Activated CD4-positive, alpha-beta T cell treated with anti-CD3 and anti-CD28 coated beads for 36 hours (primary cell): ENCODE measurements around the gene MED16. TPM values are rescaled to one million over a fixed set of nuclear protein-coding genes. Genes with fewer than 3 reads are reported as not detected.
"Not testable (repeated sequence)": the region's sequence is repeated elsewhere in the genome, so short reads cannot be mapped to it uniquely, and the experiment has no call there.

ENCODE experiments used
- ATAC-seq: fragments of 200-7000 bp; cut with Tn5 transposase; one replicate; pipeline ENCODE4 v1.10.0; 2021; ENCODE audit warnings: mild to moderate bottlenecking, moderate library complexity
- CTCF ChIA-PET: fragments of 350-600 bp; sonication (Branson Sonifier 250); formaldehyde crosslinking; loops from one replicate; lab custom pipeline; 2021; ENCODE audit warnings: antibody characterized with exemption; lab: Charles Lee
- POLR2A ChIA-PET: fragments of 350-600 bp; sonication (Branson Sonifier 250); formaldehyde crosslinking; loops from one replicate; lab custom pipeline; 2021; ENCODE audit warnings: antibody characterized with exemption, inconsistent platforms; lab: Charles Lee
- DNase-seq: peaks from one replicate; pipeline ENCODE4 v3.0.0-alpha.2; 2020
- H3K27ac Mint-ChIP-seq: one replicate; pipeline ENCODE4 v1.8.0; 2021; ENCODE audit warnings: mixed read lengths
- H3K27me3 Mint-ChIP-seq: one replicate; pipeline ENCODE4 v1.8.0; 2021; ENCODE audit warnings: mixed read lengths
- H3K36me3 Mint-ChIP-seq: one replicate; pipeline ENCODE4 v1.8.0; 2021; ENCODE audit warnings: low read depth, mixed read lengths
- H3K4me1 Mint-ChIP-seq: one replicate; pipeline ENCODE4 v1.8.0; 2021; ENCODE audit warnings: mixed read lengths
- H3K4me3 Mint-ChIP-seq: one replicate; pipeline ENCODE4 v1.8.0; 2021; ENCODE audit warnings: mild to moderate bottlenecking, moderate library complexity, mixed read lengths
- H3K9me3 Mint-ChIP-seq: one replicate; pipeline ENCODE4 v1.8.0; 2021; ENCODE audit warnings: low read depth, mixed read lengths
- intact Hi-C, 2 experiments: fragments of 100-400 bp; cut with DNase I in 1 of 2; cut with micrococcal nuclease in 1 of 2; formaldehyde crosslinking; loops; one replicate each; pipeline versions ENCODE4 v1.14.2 to v1.15.1; 2022 to 2024; cut with DNase I, micrococcal nuclease
- total RNA-seq, 2 experiments: library from RNA; stranded (reverse); gene quantifications; one replicate each; pipeline ENCODE4 v1.2.3, GENCODE V29; 2021

Gene MED16
- total RNA-seq, 2 experiments from 2014 or later, result 52.6 to 70.3 TPM

- ATAC-seq (no peak), DNase-seq (no peak)
- CTCF ChIA-PET, result no interaction called here
- no peak overlapping the region for H3K27ac Mint-ChIP-seq
- no peak overlapping the region for H3K4me3 Mint-ChIP-seq
- H3K27me3 Mint-ChIP-seq, result peaks cover 29% of the 10 kb centered on the region
- no peaks in the 10 kb centered on the region for H3K36me3 Mint-ChIP-seq
- H3K4me1 Mint-ChIP-seq, result peaks cover 3% of the 10 kb centered on the region
- no peaks in the 10 kb centered on the region for H3K9me3 Mint-ChIP-seq
- POLR2A ChIA-PET, result no interaction called here
- intact Hi-C loops, result loop anchor here in 1 of 2 experiments (5.0 kb wide), 1 partner anchor 72 kb away; no protein-coding TSS in a partner anchor
These were observed 49.0 kb downstream of the MED16 start for GRCh38 chr19:843836-844545.

DNA sequence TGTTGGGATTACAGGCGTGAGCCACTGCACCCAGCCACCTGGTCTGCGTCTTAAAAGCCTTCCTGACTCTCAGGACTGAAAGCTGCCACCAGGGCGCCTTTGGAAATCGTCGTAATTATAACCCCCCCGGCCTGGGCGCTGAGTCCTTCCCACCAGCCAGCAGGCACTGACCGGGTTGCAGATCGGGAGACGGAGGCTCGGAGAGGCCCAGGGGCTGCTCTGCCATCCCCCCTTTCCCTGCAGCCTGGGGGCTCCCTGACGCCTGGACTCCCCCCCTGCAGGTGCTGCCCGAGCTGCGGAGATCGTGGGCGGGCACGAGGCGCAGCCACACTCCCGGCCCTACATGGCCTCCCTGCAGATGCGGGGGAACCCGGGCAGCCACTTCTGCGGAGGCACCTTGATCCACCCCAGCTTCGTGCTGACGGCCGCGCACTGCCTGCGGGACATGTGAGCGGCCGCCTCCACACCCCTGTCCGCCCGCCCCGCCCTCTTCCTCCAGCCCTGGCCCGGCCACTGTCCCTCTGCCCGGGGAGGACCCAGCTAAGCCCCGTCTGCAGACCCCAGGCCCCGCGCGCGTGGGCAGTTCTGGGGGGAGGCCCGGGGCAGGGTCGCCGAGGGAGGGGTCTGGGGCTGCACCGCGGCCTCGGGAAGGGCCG is 49.7 kb downstream of the MED16 start:
- H3K27ac Mint-ChIP-seq, result no peak overlapping the region
- ChIA-PET CTCF (no interaction called here), POLR2A (no interaction called here)
- H3K9me3 Mint-ChIP-seq, result no peaks in the 10 kb centered on the region
- no peak overlapping the region for H3K4me3 Mint-ChIP-seq
- peaks cover 25% of the 10 kb centered on the region for H3K27me3 Mint-ChIP-seq
- H3K4me1 Mint-ChIP-seq, result peaks cover 3% of the 10 kb centered on the region
- no peaks in the 10 kb centered on the region for H3K36me3 Mint-ChIP-seq
- ATAC-seq (no peak), DNase-seq (no peak)
- intact Hi-C loops, result loop anchor here in 1 of 2 experiments (5.0 kb wide), 1 partner anchor 71 kb away; no protein-coding TSS in a partner anchor

DNA sequence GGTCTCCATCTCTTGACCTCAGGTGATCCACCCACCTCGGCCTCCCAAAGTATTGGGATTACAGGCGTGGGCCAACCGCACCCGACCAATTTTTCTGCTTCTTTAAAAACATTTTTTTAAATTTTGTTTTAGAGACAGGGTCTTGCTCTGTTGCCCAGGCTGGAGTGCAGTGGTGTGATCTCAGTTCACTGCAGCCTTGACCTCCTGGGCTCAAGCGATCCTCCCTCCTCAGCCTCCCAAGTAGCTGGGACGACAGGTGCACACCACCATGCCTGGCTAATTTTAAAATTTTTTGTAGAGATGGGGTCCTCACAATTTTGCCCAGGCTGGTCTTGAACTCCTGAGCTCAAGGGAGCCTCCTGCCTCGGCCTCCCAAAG is 50.2 kb downstream of the MED16 start:
- H3K36me3 Mint-ChIP-seq, ATAC-seq, H3K27ac Mint-ChIP-seq, DNase-seq, CTCF ChIA-PET, H3K9me3 Mint-ChIP-seq, H3K4me3 Mint-ChIP-seq, POLR2A ChIA-PET, H3K4me1 Mint-ChIP-seq: not testable (repeated sequence)
- H3K27me3 Mint-ChIP-seq, result peaks cover 22% of the 10 kb centered on the region
- intact Hi-C loops, result loop anchor here in 1 of 2 experiments (5.0 kb wide), 1 partner anchor 70 kb away; no protein-coding TSS in a partner anchor

DNA sequence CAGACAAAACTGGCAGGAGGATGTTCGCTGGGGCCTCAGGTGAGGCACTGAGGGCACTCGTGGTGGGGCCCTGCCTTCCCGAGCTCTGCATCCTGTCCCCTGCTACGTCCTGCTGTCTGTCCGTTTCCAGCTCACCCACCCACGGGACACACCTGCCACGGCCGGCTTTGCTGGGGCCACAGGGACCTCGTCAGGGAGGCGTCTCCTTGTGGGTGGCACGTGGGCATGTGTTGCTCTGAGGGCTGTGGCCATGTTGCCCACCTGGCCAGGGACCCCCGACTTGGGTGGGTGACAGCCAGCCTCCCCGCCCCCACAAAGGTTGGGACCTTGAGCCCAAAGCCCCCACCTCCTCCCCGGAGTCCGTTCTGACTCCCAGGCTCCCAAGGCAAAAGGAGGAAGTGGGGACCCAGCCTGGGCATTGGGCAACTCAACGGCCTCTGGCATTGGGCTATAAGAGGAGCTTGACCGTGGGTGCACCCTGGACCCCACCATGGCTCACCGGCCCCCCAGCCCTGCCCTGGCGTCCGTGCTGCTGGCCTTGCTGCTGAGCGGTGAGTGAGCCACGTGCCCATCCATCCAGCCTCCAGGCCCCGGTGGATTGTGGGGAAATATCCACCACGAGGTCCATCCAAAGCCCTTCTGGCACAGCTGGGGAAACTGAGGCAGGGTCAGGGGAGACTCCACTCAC is 52.3 kb downstream of the MED16 start, which contains the start of gene PRTN3:
Gene PRTN3 (plus strand): TSS at position 481 of the 688 bp plus-strand sequence. CDS start 10 bp downstream, at position 491.
- ChIA-PET CTCF (no interaction called here), POLR2A (interaction anchor here (0.6 kb wide), 1 partner anchor 58 kb away, joined by 5 read pairs; no protein-coding TSS in a partner anchor)
- no peak within 1 kb of the TSS for H3K4me3 Mint-ChIP-seq
- H3K36me3 Mint-ChIP-seq, result no peaks in the 10 kb centered on the region
- no peak for ATAC-seq
- H3K4me1 Mint-ChIP-seq, result peaks cover 3% of the 10 kb centered on the region
- intact Hi-C loops, result loop anchor here in 1 of 2 experiments (5.0 kb wide), 1 partner anchor 68 kb away; no protein-coding TSS in a partner anchor
- DNase-seq, result no peak
- no peak within 1 kb of the TSS for H3K27ac Mint-ChIP-seq
- H3K27me3 Mint-ChIP-seq, result peaks cover 22% of the 10 kb centered on the region
- H3K9me3 Mint-ChIP-seq, result no peaks in the 10 kb centered on the region

GRCh38 chr19:835210-835810 is 57.7 kb downstream of the MED16 start:
- POLR2A ChIA-PET, result no interaction called here
- H3K4me3 Mint-ChIP-seq, result no peak overlapping the region
- H3K9me3 Mint-ChIP-seq, result no peaks in the 10 kb centered on the region
- CTCF ChIA-PET, result no interaction called here
- intact Hi-C loops, result no loop called here
- H3K27me3 Mint-ChIP-seq, result peaks cover 9% of the 10 kb centered on the region
- DNase-seq (no peak), ATAC-seq (no peak)
- H3K4me1 Mint-ChIP-seq, result no peaks in the 10 kb centered on the region
- H3K27ac Mint-ChIP-seq, result no peak overlapping the region
- no peaks in the 10 kb centered on the region for H3K36me3 Mint-ChIP-seq

GRCh38 chr19:834216-834615 is 58.8 kb downstream of the MED16 start:
- no peak for DNase-seq
- H3K36me3 Mint-ChIP-seq, result no peaks in the 10 kb centered on the region

DNA sequence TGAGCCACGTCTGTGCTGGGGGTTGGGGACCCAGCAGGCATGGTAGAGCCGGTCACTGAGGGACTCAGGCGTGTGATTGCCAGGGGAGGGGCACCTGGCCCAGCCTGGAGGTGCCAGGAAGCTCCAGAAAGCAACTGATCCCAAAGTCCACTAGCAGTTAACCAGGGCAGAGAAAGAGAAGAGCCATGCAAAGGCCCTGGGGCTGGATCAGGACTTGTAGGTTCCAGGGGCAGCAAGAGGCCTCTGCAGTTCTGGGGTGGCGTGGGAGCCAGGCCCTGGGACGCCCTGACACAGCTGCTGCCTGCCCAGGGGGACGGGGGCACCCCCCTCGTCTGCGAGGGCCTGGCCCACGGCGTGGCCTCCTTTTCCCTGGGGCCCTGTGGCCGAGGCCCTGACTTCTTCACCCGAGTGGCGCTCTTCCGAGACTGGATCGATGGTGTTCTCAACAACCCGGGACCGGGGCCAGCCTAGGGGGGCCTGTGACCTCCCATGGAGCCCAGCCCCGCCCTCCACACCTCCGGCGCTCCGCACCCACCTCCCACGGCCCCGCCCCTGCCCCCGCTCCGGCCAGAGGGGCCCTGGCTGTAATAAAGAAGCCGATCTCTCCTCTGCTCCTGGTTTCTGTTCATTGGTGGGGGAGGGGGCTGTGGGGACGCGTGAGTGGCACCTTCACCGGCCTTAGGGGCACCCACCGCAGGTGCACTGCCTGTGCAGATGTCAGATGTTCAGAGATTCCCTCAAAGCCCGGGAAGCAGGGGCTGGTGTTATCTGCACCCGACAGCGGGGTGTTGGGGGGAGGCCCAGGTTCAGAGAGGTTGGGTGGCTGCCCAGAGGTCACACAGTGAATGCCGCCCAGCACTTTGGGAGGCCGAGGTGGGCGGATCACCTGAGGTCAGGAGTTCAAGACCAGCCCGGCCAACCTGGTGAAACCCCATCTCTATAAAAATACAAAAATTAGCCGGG is 61.3 kb downstream of the MED16 start:
- no peaks in the 10 kb centered on the region for H3K9me3 Mint-ChIP-seq

More at GRCh38 chr19:834216-834615, 58.8 kb downstream of the MED16 start:
- Mint-ChIP-seq H3K27me3 (peaks cover 9% of the 10 kb centered on the region), H3K4me1 (no peaks in the 10 kb centered on the region), H3K27ac (no peak overlapping the region), H3K4me3 (no peak overlapping the region), H3K9me3 (no peaks in the 10 kb centered on the region)
- intact Hi-C loops, result no loop called here
- ATAC-seq, result no peak
- ChIA-PET POLR2A (no interaction called here), CTCF (no interaction called here)

DNA sequence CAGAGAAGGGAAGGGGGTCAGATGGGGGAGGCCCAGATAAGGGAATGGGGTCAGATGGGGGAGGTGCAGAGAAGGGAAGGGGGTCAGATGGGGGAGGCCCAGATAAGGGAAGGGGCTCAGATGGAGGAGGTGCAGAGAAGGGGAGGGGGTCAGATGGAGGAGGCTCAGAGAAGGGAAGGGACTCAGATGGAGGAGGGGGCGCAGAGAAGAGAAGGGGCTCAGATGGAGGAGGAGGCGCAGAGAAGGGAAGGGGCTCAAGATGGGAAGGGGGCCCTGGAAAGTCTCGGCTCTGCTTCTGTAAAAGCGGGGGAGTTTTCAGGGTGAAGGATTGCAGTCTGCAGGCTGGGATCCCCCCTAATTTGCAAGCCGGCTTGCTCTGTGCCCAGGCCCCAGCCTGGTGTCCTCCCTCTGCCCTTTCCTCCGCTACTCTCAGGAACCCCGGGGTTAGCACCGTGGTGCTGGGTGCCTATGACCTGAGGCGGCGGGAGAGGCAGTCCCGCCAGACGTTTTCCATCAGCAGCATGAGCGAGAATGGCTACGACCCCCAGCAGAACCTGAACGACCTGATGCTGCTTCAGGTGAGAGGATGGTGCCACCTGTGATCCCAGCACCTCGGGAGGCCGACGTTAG is 63.7 kb downstream of the MED16 start:
- peaks cover 2% of the 10 kb centered on the region for H3K27me3 Mint-ChIP-seq
- CTCF ChIA-PET, result no interaction called here
- H3K4me1 Mint-ChIP-seq, result no peaks in the 10 kb centered on the region
- H3K27ac Mint-ChIP-seq, result no peak overlapping the region
- POLR2A ChIA-PET, result no interaction called here
- H3K36me3 Mint-ChIP-seq, result no peaks in the 10 kb centered on the region
- ATAC-seq (no peak), DNase-seq (no peak)
- H3K4me3 Mint-ChIP-seq, result no peak overlapping the region
- H3K9me3 Mint-ChIP-seq, result no peaks in the 10 kb centered on the region
- intact Hi-C loops, result no loop called here

More for the DNA sequence above, 61.3 kb downstream of the MED16 start:
- Mint-ChIP-seq H3K27me3 (peaks cover 6% of the 10 kb centered on the region), H3K4me1 (no peaks in the 10 kb centered on the region), H3K27ac (no peak overlapping the region), H3K4me3 (no peak overlapping the region), H3K36me3 (no peaks in the 10 kb centered on the region)
- CTCF ChIA-PET, result interaction anchor here (1.0 kb wide), 1 partner anchor 49 kb away, joined by 3 read pairs; no protein-coding TSS in a partner anchor
- DNase-seq (no peak), ATAC-seq (no peak)
- intact Hi-C loops, result no loop called here
- POLR2A ChIA-PET, result no interaction called here

GRCh38 chr19:827710-828321 is 65.2 kb downstream of the MED16 start, which contains the start of gene AZU1:
AZU1 (plus strand) TSS chr19:827837; CDS start chr19:827847, 10 bp downstream.
- DNase-seq (no peak), ATAC-seq (no peak)
- Mint-ChIP-seq H3K36me3 (no peaks in the 10 kb centered on the region), H3K4me1 (no peaks in the 10 kb centered on the region), H3K27ac (no peak within 1 kb of the TSS), H3K9me3 (no peaks in the 10 kb centered on the region), H3K4me3 (no peak within 1 kb of the TSS), H3K27me3 (peaks cover 11% of the 10 kb centered on the region)
- POLR2A ChIA-PET, result no interaction called here
- CTCF ChIA-PET, result interaction anchor here (0.6 kb wide), 1 partner anchor 94 kb away, joined by 3 read pairs; no protein-coding TSS in a partner anchor
- intact Hi-C loops, result no loop called here

DNA sequence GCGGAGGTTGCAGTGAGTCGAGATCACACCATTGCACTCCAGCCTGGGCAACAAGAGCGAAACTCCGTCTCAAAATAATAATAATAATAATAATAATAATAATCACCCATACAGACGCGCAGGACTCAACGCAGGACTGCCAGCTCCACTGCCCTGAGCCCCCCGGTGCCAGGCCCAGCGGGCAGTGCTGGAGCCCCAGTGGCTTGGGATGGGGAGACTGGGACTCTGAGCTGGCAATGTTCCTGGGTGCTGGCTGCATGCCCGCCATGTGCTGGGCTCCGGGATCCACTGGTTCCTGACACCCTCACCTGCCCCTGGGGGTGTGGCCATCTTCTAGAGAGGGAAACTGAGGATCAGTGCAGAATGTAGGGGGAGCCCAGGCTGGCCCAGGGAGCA is 65.7 kb downstream of the MED16 start:
- Mint-ChIP-seq H3K4me3 (no peak overlapping the region), H3K4me1 (no peaks in the 10 kb centered on the region), H3K36me3 (no peaks in the 10 kb centered on the region), H3K27ac (no peak overlapping the region), H3K9me3 (no peaks in the 10 kb centered on the region), H3K27me3 (peaks cover 13% of the 10 kb centered on the region)
- ATAC-seq (no peak), DNase-seq (no peak)
- ChIA-PET POLR2A (no interaction called here), CTCF (interaction anchor here (0.6 kb wide), 2 partner anchors 95 to 138 kb away, joined by 3 to 4 read pairs; no protein-coding TSS in a partner anchor)
- intact Hi-C loops, result no loop called here
